Neural progenitor cell (in vitro differentiated cells): ENCODE data around the gene CETN3. TPM values are rescaled to one million over a fixed set of nuclear protein-coding genes. Genes with fewer than 3 reads are reported as not detected.

ENCODE experiments used
- DNase-seq: peaks from one replicate; pipeline ENCODE4 v3.0.0-alpha.2; 2016; ENCODE audit warnings: low spot score
- H2AFZ ChIP-seq: fragments of 200-600 bp; sonication (generic); replicated peaks from 2 replicates; pipeline ENCODE4 v1.6.1; 2016; ENCODE audit warnings: antibody characterized with exemption
- H3F3A ChIP-seq: fragments of 200-600 bp; sonication (generic); 2 replicates; pipeline ENCODE4 v1.6.1; 2016; ENCODE audit warnings: antibody characterized with exemption, low read depth
- H3K27ac ChIP-seq: fragments of 200-600 bp; sonication (generic); 2 replicates; pipeline ENCODE4 v1.5.1; 2016; ENCODE audit warnings: mild to moderate bottlenecking
- H3K27me3 ChIP-seq: fragments of 200-600 bp; sonication (generic); 2 replicates; pipeline ENCODE4 v1.6.1; 2016; ENCODE audit warnings: mild to moderate bottlenecking, moderate library complexity
- H3K36me3 ChIP-seq: fragments of 200-600 bp; sonication (generic); 2 replicates; pipeline ENCODE4 v1.5.1; 2016
- H3K4me1 ChIP-seq: fragments of 200-600 bp; sonication (generic); 2 replicates; pipeline ENCODE4 v1.6.1; 2016; ENCODE audit warnings: mixed run types
- H3K4me2 ChIP-seq: fragments of 200-600 bp; sonication (generic); 2 replicates; pipeline ENCODE4 v1.6.1; 2016
- H3K4me3 ChIP-seq: fragments of 200-600 bp; sonication (generic); 2 replicates; pipeline ENCODE4 v1.5.1; 2016
- H3K79me2 ChIP-seq: fragments of 200-600 bp; sonication (generic); 2 replicates; pipeline ENCODE4 v1.6.1; 2016; ENCODE audit warnings: low read depth
- H3K9ac ChIP-seq: fragments of 200-600 bp; sonication (generic); 2 replicates; pipeline ENCODE4 v1.6.1; 2016
- H3K9me3 ChIP-seq: fragments of 200-600 bp; sonication (generic); 2 replicates; pipeline ENCODE4 v1.5.1; 2016; ENCODE audit warnings: low read depth
- H4K20me1 ChIP-seq: fragments of 200-600 bp; sonication (generic); 2 replicates; pipeline ENCODE4 v1.6.1; 2016; ENCODE audit warnings: low read depth
- H3K27ac Mint-ChIP-seq: 3 replicates; pipeline ENCODE4 v1.8.0; 2021; ENCODE audit warnings: mixed read lengths
- H3K27me3 Mint-ChIP-seq: 2 replicates; pipeline ENCODE4 v1.8.0; 2022; ENCODE audit warnings: low read depth, mild to moderate bottlenecking, inconsistent platforms, moderate library complexity, mixed read lengths; ENCODE audit not compliant: insufficient read depth
- H3K36me3 Mint-ChIP-seq: 3 replicates; pipeline ENCODE4 v1.8.0; 2021; ENCODE audit warnings: mixed read lengths
- H3K4me1 Mint-ChIP-seq: 3 replicates; pipeline ENCODE4 v1.8.0; 2021; ENCODE audit warnings: mixed read lengths
- H3K4me3 Mint-ChIP-seq: 3 replicates; pipeline ENCODE4 v1.8.0; 2021; ENCODE audit warnings: mild to moderate bottlenecking, moderate library complexity, mixed read lengths
- H3K9me3 Mint-ChIP-seq: 3 replicates; pipeline ENCODE4 v1.8.0; 2020; ENCODE audit warnings: mixed read lengths
- EZH2 ChIP-seq: fragments of 200-600 bp; sonication (generic); IDR thresholded peaks from 2 replicates; pipeline ENCODE4 v1.6.1; 2017; ENCODE audit warnings: antibody characterized with exemption, mild to moderate bottlenecking, moderate library complexity
- EZH2phosphoT487 ChIP-seq: fragments of 200-600 bp; sonication (generic); IDR thresholded peaks from 2 replicates; pipeline ENCODE4 v1.6.1; 2017; ENCODE audit warnings: antibody characterized with exemption
- total RNA-seq: library from RNA; depleted of rRNA; stranded (reverse); fragments of >200 nt; gene quantifications from 2 replicates; pipeline ENCODE4 v1.2.3, GENCODE V29; 2015; ENCODE audit warnings: low replicate concordance
- TF ChIP-seq, protein P1 (sequence below): fragments of 200-600 bp; sonication (generic); IDR thresholded peaks from 2 replicates; pipeline ENCODE4 v1.5.1; 2017; ENCODE audit warnings: antibody characterized with exemption, mild to moderate bottlenecking

The CETN3 gene
- total RNA-seq, 1 donor from 2014 or later, result 172 TPM

DNA sequence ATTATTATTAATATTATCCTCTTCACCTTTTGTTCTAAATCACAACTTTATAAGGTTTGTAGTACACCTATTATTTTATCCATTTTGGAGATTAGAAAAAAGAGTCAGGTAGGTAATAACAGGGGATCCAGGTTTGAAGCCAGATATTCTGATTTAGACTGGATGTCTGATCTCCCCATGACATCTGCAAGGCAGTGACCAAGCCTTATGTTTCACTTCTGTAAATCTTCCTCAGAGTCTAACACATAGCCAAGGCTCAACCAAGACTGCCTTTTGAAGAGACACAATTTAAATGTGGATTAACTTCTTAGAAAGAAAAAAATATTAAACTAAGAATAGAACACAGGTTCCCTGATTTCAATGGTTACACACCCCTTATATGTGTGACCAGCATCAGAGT lies 44.2 kb downstream of the CETN3 start:
- no peak overlapping the region for H3K27ac Mint-ChIP-seq
- H3K9me3 ChIP-seq, result no peaks in the 10 kb centered on the region
- H3F3A ChIP-seq, result no peaks in the 10 kb centered on the region
- H3K27me3 Mint-ChIP-seq, result peaks cover 6% of the 10 kb centered on the region
- no peak overlapping the region for H3K27ac ChIP-seq
- no peak overlapping the region for H3K4me3 ChIP-seq
- H3K79me2 ChIP-seq, result no peaks in the 10 kb centered on the region
- no peaks in the 10 kb centered on the region for H4K20me1 ChIP-seq
- no peaks in the 10 kb centered on the region for H3K36me3 Mint-ChIP-seq
- no peak overlapping the region for H2AFZ ChIP-seq
- H3K27me3 ChIP-seq, result no peaks in the 10 kb centered on the region
- H3K4me1 ChIP-seq, result no peaks in the 10 kb centered on the region
- TF ChIP-seq EZH2phosphoT487, result no peak
- no peak for TF ChIP-seq EZH2
- TF ChIP-seq, protein P1, sequence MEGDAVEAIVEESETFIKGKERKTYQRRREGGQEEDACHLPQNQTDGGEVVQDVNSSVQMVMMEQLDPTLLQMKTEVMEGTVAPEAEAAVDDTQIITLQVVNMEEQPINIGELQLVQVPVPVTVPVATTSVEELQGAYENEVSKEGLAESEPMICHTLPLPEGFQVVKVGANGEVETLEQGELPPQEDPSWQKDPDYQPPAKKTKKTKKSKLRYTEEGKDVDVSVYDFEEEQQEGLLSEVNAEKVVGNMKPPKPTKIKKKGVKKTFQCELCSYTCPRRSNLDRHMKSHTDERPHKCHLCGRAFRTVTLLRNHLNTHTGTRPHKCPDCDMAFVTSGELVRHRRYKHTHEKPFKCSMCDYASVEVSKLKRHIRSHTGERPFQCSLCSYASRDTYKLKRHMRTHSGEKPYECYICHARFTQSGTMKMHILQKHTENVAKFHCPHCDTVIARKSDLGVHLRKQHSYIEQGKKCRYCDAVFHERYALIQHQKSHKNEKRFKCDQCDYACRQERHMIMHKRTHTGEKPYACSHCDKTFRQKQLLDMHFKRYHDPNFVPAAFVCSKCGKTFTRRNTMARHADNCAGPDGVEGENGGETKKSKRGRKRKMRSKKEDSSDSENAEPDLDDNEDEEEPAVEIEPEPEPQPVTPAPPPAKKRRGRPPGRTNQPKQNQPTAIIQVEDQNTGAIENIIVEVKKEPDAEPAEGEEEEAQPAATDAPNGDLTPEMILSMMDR, result no peak
- peaks cover 6% of the 10 kb centered on the region for H3K4me1 Mint-ChIP-seq
- DNase-seq, result no peak
- H3K36me3 ChIP-seq, result no peaks in the 10 kb centered on the region
- H3K4me3 Mint-ChIP-seq, result no peak overlapping the region
- H3K9ac ChIP-seq, result no peak overlapping the region
- H3K4me2 ChIP-seq, result no peak overlapping the region
- peaks cover 2% of the 10 kb centered on the region for H3K9me3 Mint-ChIP-seq

DNA sequence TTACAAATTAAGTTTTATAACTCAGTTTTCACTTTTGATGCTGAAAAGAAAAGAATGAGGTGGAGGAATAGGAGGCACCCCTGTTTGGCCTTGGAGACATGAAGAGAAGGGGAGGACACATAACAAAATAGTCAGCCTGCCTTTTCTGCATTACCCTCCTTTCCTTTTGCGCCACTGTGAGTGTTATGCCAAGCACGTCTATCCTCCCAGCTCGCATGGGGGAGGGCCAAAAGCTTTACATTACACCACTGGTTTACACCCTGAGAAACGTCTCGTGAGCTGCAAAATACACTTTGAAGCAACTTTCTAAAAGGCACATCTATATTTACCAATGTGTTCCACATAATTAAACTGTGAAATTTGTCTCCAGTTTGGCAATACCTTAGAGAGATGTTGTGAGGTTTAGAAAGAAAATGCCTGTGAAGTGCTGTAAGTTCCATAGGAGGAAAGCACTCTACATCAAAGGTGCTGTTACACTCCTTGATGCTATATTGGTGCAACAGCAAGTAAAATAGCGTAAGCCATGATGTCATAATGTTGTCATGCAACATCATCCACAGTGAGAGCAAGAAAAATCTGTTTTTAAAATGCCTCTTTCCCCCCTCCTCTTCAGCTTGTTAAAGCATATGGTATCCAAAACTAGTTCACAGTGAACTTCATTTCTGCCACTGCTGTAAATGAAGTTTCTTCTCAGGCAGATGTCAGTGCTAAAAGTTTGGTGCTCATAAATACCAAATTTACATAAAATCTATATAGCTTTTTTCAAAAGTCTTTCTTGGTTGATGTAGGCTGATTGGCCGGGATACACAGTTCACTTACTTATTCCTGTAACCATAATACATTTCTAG lies 50.3 kb downstream of the CETN3 start:
- no peaks in the 10 kb centered on the region for H3K4me1 Mint-ChIP-seq
- DNase-seq, result peak; percentile 2
- no peaks in the 10 kb centered on the region for H3K36me3 ChIP-seq
- H3K9me3 Mint-ChIP-seq, result no peaks in the 10 kb centered on the region
- H3K4me2 ChIP-seq, result no peak overlapping the region
- TF ChIP-seq EZH2 (no peak), EZH2phosphoT487 (no peak)
- TF ChIP-seq, protein P1, result no peak
- H3F3A ChIP-seq, result no peaks in the 10 kb centered on the region
- H3K27ac Mint-ChIP-seq, result no peak overlapping the region
- H2AFZ ChIP-seq, result peak overlapping the region; percentile 80
- no peak overlapping the region for H3K4me3 ChIP-seq
- H3K27me3 Mint-ChIP-seq, result peaks cover 4% of the 10 kb centered on the region
- H3K79me2 ChIP-seq, result no peaks in the 10 kb centered on the region
- no peaks in the 10 kb centered on the region for H3K9me3 ChIP-seq
- H3K9ac ChIP-seq, result no peak overlapping the region
- H3K4me1 ChIP-seq, result no peaks in the 10 kb centered on the region
- no peaks in the 10 kb centered on the region for H3K36me3 Mint-ChIP-seq
- no peak overlapping the region for H3K4me3 Mint-ChIP-seq
- no peaks in the 10 kb centered on the region for H3K27me3 ChIP-seq
- H4K20me1 ChIP-seq, result no peaks in the 10 kb centered on the region
- H3K27ac ChIP-seq, result no peak overlapping the region

DNA sequence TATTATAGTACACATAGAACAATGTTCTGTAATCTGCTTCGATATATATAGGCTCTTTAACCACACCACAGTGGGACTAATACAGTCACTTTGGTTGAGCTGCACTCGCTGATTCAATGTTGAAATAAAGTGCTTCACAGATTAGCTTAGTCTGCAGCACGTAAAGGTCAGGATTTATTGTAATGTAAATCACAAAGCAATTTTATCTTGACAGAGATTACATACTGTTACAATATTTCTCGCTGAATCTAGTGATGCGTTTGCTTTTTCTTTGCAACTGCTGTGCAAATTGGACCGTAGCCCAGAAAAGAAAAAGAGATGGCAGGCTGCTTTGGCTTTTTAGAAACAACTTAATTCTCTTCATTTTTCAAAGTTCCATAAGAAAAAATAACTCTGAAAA lies 52.9 kb downstream of the CETN3 start:
- Histone ChIP-seq H3K79me2 (no peaks in the 10 kb centered on the region), H3K27ac (no peak overlapping the region), H3K9me3 (no peaks in the 10 kb centered on the region), H3K4me1 (no peaks in the 10 kb centered on the region), H3K27me3 (no peaks in the 10 kb centered on the region), H3F3A (no peaks in the 10 kb centered on the region), H3K9ac (no peak overlapping the region), H4K20me1 (no peaks in the 10 kb centered on the region), H2AFZ (no peak overlapping the region), H3K4me2 (no peak overlapping the region), H3K36me3 (no peaks in the 10 kb centered on the region), H3K4me3 (no peak overlapping the region)
- H3K9me3 Mint-ChIP-seq, result no peaks in the 10 kb centered on the region
- no peaks in the 10 kb centered on the region for H3K36me3 Mint-ChIP-seq
- DNase-seq, result no peak
- peaks cover 1% of the 10 kb centered on the region for H3K27me3 Mint-ChIP-seq
- no peaks in the 10 kb centered on the region for H3K4me1 Mint-ChIP-seq
- no peak overlapping the region for H3K4me3 Mint-ChIP-seq
- no peak overlapping the region for H3K27ac Mint-ChIP-seq
- TF ChIP-seq, protein P1, result no peak
- TF ChIP-seq EZH2phosphoT487, result no peak
- TF ChIP-seq EZH2, result no peak
